Fibroblast of lung (primary cell): ENCODE results near the gene ANO3. TPM values are rescaled to one million over a fixed set of nuclear protein-coding genes. Genes with fewer than 3 reads are reported as not detected.

ENCODE experiments used
- DNase-seq, 2 donors: peaks; one replicate each; pipeline versions ENCODE4 v3.0.0 to v3.0.0-alpha.2; 2010; ENCODE audit warnings: low read depth in 2 of 2
- H2AFZ ChIP-seq: 2 replicates; pipeline ENCODE4 v1.5.1; 2012; ENCODE audit warnings: low read length, control low read depth, inconsistent platforms
- H3K27ac ChIP-seq: 2 replicates; pipeline ENCODE4 v1.5.1; 2011; ENCODE audit warnings: low read length, control low read depth; ENCODE audit not compliant: insufficient read depth
- H3K27me3 ChIP-seq: 2 replicates; pipeline ENCODE4 v1.5.1; 2011; ENCODE audit warnings: mild to moderate bottlenecking, low read length; ENCODE audit not compliant: control insufficient read depth, insufficient read depth
- H3K36me3 ChIP-seq: 2 replicates; pipeline ENCODE4 v1.5.1; 2011; ENCODE audit warnings: low read length; ENCODE audit not compliant: control insufficient read depth, insufficient read depth
- H3K4me1 ChIP-seq: 2 replicates; pipeline ENCODE4 v1.5.1; 2011; ENCODE audit warnings: low read length; ENCODE audit not compliant: control insufficient read depth, insufficient read depth; ENCODE audit errors: extremely low read depth
- H3K4me2 ChIP-seq: 2 replicates; pipeline ENCODE4 v1.5.1; 2011; ENCODE audit warnings: low read length, control low read depth; ENCODE audit not compliant: insufficient read depth; ENCODE audit errors: extremely low read depth
- H3K4me3 ChIP-seq, 4 experiments: fragments of 200-600 bp in 1 of 4; sonication (generic) in 1 of 4; replicated peaks in 1 of 4; 2 replicates each; pipeline ENCODE4 v1.5.1; 2011 to 2016; ENCODE audit warnings: low read length in 4 of 4, low read depth in 3 of 4, mild to moderate bottlenecking in 3 of 4, control low read depth in 2 of 4, inconsistent platforms in 1 of 4, mixed read lengths in 1 of 4; ENCODE audit not compliant: insufficient read depth in 1 of 4; ENCODE audit errors: control extremely low read depth in 1 of 4
- H3K79me2 ChIP-seq: 2 replicates; pipeline ENCODE4 v1.5.1; 2012; ENCODE audit warnings: mild to moderate bottlenecking, low read length, inconsistent platforms; ENCODE audit not compliant: control insufficient read depth, insufficient read depth
- H3K9ac ChIP-seq: 2 replicates; pipeline ENCODE4 v1.5.1; 2011; ENCODE audit warnings: mild to moderate bottlenecking, low read length, control low read depth; ENCODE audit not compliant: insufficient read depth
- H3K9me3 ChIP-seq: 2 replicates; pipeline ENCODE4 v1.5.1; 2012; ENCODE audit warnings: low read depth, low read length; ENCODE audit not compliant: control insufficient read depth, insufficient read depth
- H4K20me1 ChIP-seq: 2 replicates; pipeline ENCODE4 v1.5.1; 2011; ENCODE audit warnings: low read length; ENCODE audit not compliant: control insufficient read depth, insufficient read depth; ENCODE audit errors: extremely low read depth
- CTCF ChIP-seq, 2 donors: IDR thresholded peaks in 1 of 2; conservative IDR thresholded peaks in 1 of 2; 1 replicate in 1 of 2; 2 replicates in 1 of 2; pipeline ENCODE4 v1.5.1; 2011 to 2012; ENCODE audit warnings: low read length in 2 of 2, control low read depth in 1 of 2, inconsistent platforms in 1 of 2, low read depth in 1 of 2, mild to moderate bottlenecking in 1 of 2
- EZH2 ChIP-seq: IDR thresholded peaks from 2 replicates; pipeline ENCODE4 v1.5.1; 2012; ENCODE audit warnings: low read length, control low read depth, mild to moderate bottlenecking; ENCODE audit errors: missing control alignments
- polyA plus RNA-seq, 2 donors: library from polyadenylated mRNA; depleted of rRNA in 1 of 2; stranded (reverse) in 1 of 2; unstranded in 1 of 2; fragments of >200 nt; gene quantifications; 2 replicates each; pipeline ENCODE4 v1.2.1, GENCODE V29; 2011 to 2012; ENCODE audit warnings: missing spikeins in 1 of 2
- total RNA-seq: library from RNA; depleted of rRNA; stranded (reverse); fragments of >200 nt; gene quantifications from 2 replicates; pipeline ENCODE4 v1.2.1, GENCODE V29; 2014

Gene ANO3
- total and polyA plus RNA-seq, 2 donors (not counting 1 experiment from before 2014, with no cell fraction given), result 2.2 to 5.1 TPM

- Histone ChIP-seq H3K4me2 (no peak overlapping the region), H3K36me3 (no peaks in the 10 kb centered on the region), H4K20me1 (no peaks in the 10 kb centered on the region), H3K4me3 (no peak overlapping the region), H3K4me1 (no peaks in the 10 kb centered on the region), H2AFZ (no peak overlapping the region), H3K27ac (no peak overlapping the region), H3K79me2 (no peaks in the 10 kb centered on the region), H3K9me3 (no peaks in the 10 kb centered on the region), H3K9ac (no peak overlapping the region), H3K27me3 (no peaks in the 10 kb centered on the region)
- no peak for DNase-seq
- TF ChIP-seq EZH2, result no peak
- no peak for TF ChIP-seq CTCF (conservative IDR thresholded peaks at IDR 0.05 in 1 of 2, IDR thresholded peaks at IDR 0.05 in 1 of 2; ENCODE audit: low read depth in 1 of 2, low read length in 2 of 2)
These were observed 125.7 kb downstream of the ANO3 start for GRCh38 chr11:26457636-26458035.

GRCh38 chr11:26465274-26465673 is 133.3 kb downstream of the ANO3 start:
- Histone ChIP-seq H3K9ac (no peak overlapping the region), H3K4me3 (no peak overlapping the region), H2AFZ (no peak overlapping the region), H3K4me1 (no peaks in the 10 kb centered on the region), H3K4me2 (no peak overlapping the region), H3K9me3 (no peaks in the 10 kb centered on the region), H3K79me2 (no peaks in the 10 kb centered on the region), H4K20me1 (no peaks in the 10 kb centered on the region), H3K36me3 (no peaks in the 10 kb centered on the region), H3K27me3 (no peaks in the 10 kb centered on the region), H3K27ac (no peak overlapping the region)
- TF ChIP-seq CTCF (conservative IDR thresholded peaks at IDR 0.05 in 1 of 2, IDR thresholded peaks at IDR 0.05 in 1 of 2; ENCODE audit: low read depth in 1 of 2, low read length in 2 of 2) (no peak), EZH2 (no peak)
- no peak for DNase-seq

GRCh38 chr11:26467506-26467905 is 135.6 kb downstream of the ANO3 start:
- Histone ChIP-seq H3K9me3 (no peaks in the 10 kb centered on the region), H4K20me1 (no peaks in the 10 kb centered on the region), H3K79me2 (no peaks in the 10 kb centered on the region), H2AFZ (no peak overlapping the region), H3K4me2 (no peak overlapping the region), H3K27ac (no peak overlapping the region), H3K4me3 (no peak overlapping the region), H3K36me3 (no peaks in the 10 kb centered on the region), H3K9ac (no peak overlapping the region), H3K4me1 (no peaks in the 10 kb centered on the region), H3K27me3 (no peaks in the 10 kb centered on the region)
- no peak for DNase-seq
- TF ChIP-seq EZH2 (no peak), CTCF (conservative IDR thresholded peaks at IDR 0.05 in 1 of 2, IDR thresholded peaks at IDR 0.05 in 1 of 2; ENCODE audit: low read depth in 1 of 2, low read length in 2 of 2) (no peak)
